GM12872 (cell line): ENCODE data around the gene CCL2.

ENCODE experiments used
- CTCF ChIP-seq: IDR thresholded peaks from 3 replicates; pipeline ENCODE4 v1.5.1; 2011; ENCODE audit warnings: low read depth, mild to moderate bottlenecking, low read length, moderate library complexity; ENCODE audit not compliant: insufficient read depth

CCL2 gene

GRCh38 chr17:34305606-34306005 lies 50.5 kb downstream of the CCL2 start:
- TF ChIP-seq CTCF: no peak

GRCh38 chr17:34306466-34306865 lies 51.4 kb downstream of the CCL2 start:
- no peak for TF ChIP-seq CTCF
